Measurements from ENCODE around the gene PANK4.

- no peak for TF ChIP-seq EZH2 (IDR thresholded peaks at IDR 0.05)
- TF ChIP-seq POLR2AphosphoS5 (IDR thresholded peaks at IDR 0.05; ENCODE audit: borderline replicate concordance, low read depth, low read length) = no peak
Observed at GRCh38 chr1:2510366-2511155, 15.8 kb downstream of the PANK4 start.
